ENCODE data around the gene SAMD14.

DNA sequence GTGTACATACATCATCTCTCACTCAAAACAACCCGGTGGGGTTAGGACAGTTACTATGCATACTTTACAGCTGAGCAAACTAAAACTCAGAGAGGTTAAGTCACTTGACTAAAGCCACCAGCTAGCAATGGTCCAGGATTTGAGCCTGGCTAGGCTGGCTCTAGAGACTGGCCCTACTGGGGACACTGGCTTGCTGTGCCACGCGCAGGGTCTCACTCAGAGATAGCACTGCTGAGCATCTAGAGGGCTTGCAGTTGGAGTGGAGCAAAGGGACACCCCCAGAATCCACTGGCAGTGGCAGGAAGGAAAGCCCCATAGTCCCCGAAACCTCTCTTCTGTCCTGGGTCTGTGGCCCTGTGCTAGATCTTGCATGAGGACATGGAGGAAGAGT, 11.1 kb downstream of the SAMD14 start:
- TF ChIP-seq OSR1 (CRISPR knock-in tag; IDR thresholded peaks at IDR 0.05) (no peak), CSDC2 (CRISPR knock-in tag; IDR thresholded peaks at IDR 0.05) (no peak), ZFP3 (CRISPR knock-in tag; IDR thresholded peaks at IDR 0.05) (no peak), ZNF70 (CRISPR knock-in tag; IDR thresholded peaks at IDR 0.05) (no peak), ISL1 (CRISPR knock-in tag; IDR thresholded peaks at IDR 0.05) (no peak), GLIS3 (CRISPR knock-in tag; IDR thresholded peaks at IDR 0.05) (no peak), ZFP30 (CRISPR knock-in tag; IDR thresholded peaks at IDR 0.05) (no peak), ZNF565 (CRISPR knock-in tag; conservative IDR thresholded peaks at IDR 0.05; ENCODE audit: low read depth) (no peak), RARB (CRISPR knock-in tag; IDR thresholded peaks at IDR 0.05) (no peak)
- TF ChIP-seq, protein P1, sequence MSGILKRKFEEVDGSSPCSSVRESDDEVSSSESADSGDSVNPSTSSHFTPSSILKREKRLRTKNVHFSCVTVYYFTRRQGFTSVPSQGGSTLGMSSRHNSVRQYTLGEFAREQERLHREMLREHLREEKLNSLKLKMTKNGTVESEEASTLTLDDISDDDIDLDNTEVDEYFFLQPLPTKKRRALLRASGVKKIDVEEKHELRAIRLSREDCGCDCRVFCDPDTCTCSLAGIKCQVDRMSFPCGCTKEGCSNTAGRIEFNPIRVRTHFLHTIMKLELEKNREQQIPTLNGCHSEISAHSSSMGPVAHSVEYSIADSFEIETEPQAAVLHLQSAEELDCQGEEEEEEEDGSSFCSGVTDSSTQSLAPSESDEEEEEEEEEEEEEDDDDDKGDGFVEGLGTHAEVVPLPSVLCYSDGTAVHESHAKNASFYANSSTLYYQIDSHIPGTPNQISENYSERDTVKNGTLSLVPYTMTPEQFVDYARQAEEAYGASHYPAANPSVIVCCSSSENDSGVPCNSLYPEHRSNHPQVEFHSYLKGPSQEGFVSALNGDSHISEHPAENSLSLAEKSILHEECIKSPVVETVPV (CRISPR knock-in tag; IDR thresholded peaks at IDR 0.05): no peak
- TF ChIP-seq, protein P2, sequence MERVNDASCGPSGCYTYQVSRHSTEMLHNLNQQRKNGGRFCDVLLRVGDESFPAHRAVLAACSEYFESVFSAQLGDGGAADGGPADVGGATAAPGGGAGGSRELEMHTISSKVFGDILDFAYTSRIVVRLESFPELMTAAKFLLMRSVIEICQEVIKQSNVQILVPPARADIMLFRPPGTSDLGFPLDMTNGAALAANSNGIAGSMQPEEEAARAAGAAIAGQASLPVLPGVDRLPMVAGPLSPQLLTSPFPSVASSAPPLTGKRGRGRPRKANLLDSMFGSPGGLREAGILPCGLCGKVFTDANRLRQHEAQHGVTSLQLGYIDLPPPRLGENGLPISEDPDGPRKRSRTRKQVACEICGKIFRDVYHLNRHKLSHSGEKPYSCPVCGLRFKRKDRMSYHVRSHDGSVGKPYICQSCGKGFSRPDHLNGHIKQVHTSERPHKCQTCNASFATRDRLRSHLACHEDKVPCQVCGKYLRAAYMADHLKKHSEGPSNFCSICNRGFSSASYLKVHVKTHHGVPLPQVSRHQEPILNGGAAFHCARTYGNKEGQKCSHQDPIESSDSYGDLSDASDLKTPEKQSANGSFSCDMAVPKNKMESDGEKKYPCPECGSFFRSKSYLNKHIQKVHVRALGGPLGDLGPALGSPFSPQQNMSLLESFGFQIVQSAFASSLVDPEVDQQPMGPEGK (CRISPR knock-in tag; IDR thresholded peaks at IDR 0.05; ENCODE audit: borderline replicate concordance): no peak
- TF ChIP-seq, protein P3, sequence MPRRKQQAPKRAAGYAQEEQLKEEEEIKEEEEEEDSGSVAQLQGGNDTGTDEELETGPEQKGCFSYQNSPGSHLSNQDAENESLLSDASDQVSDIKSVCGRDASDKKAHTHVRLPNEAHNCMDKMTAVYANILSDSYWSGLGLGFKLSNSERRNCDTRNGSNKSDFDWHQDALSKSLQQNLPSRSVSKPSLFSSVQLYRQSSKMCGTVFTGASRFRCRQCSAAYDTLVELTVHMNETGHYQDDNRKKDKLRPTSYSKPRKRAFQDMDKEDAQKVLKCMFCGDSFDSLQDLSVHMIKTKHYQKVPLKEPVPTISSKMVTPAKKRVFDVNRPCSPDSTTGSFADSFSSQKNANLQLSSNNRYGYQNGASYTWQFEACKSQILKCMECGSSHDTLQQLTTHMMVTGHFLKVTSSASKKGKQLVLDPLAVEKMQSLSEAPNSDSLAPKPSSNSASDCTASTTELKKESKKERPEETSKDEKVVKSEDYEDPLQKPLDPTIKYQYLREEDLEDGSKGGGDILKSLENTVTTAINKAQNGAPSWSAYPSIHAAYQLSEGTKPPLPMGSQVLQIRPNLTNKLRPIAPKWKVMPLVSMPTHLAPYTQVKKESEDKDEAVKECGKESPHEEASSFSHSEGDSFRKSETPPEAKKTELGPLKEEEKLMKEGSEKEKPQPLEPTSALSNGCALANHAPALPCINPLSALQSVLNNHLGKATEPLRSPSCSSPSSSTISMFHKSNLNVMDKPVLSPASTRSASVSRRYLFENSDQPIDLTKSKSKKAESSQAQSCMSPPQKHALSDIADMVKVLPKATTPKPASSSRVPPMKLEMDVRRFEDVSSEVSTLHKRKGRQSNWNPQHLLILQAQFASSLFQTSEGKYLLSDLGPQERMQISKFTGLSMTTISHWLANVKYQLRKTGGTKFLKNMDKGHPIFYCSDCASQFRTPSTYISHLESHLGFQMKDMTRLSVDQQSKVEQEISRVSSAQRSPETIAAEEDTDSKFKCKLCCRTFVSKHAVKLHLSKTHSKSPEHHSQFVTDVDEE (CRISPR knock-in tag; IDR thresholded peaks at IDR 0.05): no peak
- TF ChIP-seq, protein P4, sequence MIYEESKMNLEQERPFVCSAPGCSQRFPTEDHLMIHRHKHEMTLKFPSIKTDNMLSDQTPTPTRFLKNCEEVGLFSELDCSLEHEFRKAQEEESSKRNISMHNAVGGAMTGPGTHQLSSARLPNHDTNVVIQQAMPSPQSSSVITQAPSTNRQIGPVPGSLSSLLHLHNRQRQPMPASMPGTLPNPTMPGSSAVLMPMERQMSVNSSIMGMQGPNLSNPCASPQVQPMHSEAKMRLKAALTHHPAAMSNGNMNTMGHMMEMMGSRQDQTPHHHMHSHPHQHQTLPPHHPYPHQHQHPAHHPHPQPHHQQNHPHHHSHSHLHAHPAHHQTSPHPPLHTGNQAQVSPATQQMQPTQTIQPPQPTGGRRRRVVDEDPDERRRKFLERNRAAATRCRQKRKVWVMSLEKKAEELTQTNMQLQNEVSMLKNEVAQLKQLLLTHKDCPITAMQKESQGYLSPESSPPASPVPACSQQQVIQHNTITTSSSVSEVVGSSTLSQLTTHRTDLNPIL (CRISPR knock-in tag; IDR thresholded peaks at IDR 0.05; ENCODE audit: low read depth): no peak
